ENCODE results near the gene AFAP1L1. TPM values are rescaled to one million over a fixed set of nuclear protein-coding genes. Genes with fewer than 3 reads are reported as not detected.

Gene AFAP1L1
- total RNA-seq, 2 donors from 2014 or later: 0.33 to 0.95 TPM

GRCh38 chr5:149301744-149302380 lies 30.2 kb downstream of the AFAP1L1 start:
- no peaks in the 10 kb centered on the region for H3K36me3 Mint-ChIP-seq
- ATAC-seq: no peak
- peaks cover 4 to 7% of the 10 kb centered on the region in 2 donors for H3K27me3 Mint-ChIP-seq
- DNase-seq (ENCODE audit: low spot score): no peak
- no peak overlapping the region for H3K27ac Mint-ChIP-seq
- no peak overlapping the region for H3K4me3 Mint-ChIP-seq
- H3K4me1 Mint-ChIP-seq (ENCODE audit: low read depth in 2 of 2): no peaks in the 10 kb centered on the region
- no peaks in the 10 kb centered on the region for H3K9me3 Mint-ChIP-seq

DNA sequence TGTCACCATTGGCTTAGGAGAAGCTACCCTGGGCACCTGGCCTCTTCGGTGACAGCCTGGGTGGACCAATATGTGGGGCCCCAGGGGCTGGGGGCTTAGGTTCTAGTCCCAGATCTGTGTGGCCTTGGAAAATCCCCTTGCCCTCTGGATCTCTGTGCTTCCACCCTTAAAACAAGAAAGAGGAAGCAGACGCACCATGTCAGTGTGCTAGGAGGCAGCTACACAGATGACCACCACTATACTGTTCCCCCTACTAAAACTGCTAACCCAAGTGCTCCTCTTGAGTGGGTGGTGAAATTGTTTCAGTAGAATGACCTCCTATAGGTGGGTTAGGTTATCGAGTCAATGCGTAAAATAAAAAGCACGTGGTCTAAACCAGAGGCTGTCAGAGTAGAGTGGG lies 31.0 kb downstream of the AFAP1L1 start:
- no peak overlapping the region for H3K27ac Mint-ChIP-seq
- H3K9me3 Mint-ChIP-seq: no peaks in the 10 kb centered on the region
- no peak overlapping the region for H3K4me3 Mint-ChIP-seq
- H3K27me3 Mint-ChIP-seq: peaks cover 4 to 7% of the 10 kb centered on the region in 2 donors
- DNase-seq (ENCODE audit: low spot score) (no peak), ATAC-seq (no peak)
- no peaks in the 10 kb centered on the region for H3K4me1 Mint-ChIP-seq (ENCODE audit: low read depth in 2 of 2)
- no peaks in the 10 kb centered on the region for H3K36me3 Mint-ChIP-seq

DNA sequence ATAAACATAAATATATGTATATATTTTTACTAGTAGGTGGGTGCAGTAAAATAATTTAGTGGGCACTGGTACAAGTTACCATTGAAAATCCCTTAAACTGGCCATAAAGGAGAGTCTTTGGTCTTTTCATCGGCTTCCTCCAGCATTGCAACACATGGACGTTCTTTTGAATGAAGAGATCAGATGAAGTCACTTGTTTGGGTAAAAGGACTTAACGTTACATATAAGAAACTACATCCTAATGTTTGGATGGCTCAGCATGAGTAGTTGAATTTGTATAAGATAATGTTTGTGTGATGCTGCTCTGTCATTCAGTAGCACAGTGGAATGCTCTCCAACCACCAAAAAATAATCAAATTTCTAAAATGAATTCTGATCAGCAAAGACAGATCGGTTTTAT lies 31.6 kb downstream of the AFAP1L1 start:
- H3K9me3 Mint-ChIP-seq: no peaks in the 10 kb centered on the region
- no peaks in the 10 kb centered on the region for H3K36me3 Mint-ChIP-seq
- ATAC-seq: no peak
- no peak for DNase-seq (ENCODE audit: low spot score)
- H3K4me1 Mint-ChIP-seq (ENCODE audit: low read depth in 2 of 2): no peaks in the 10 kb centered on the region
- H3K4me3 Mint-ChIP-seq: no peak overlapping the region
- no peak overlapping the region for H3K27ac Mint-ChIP-seq
- peaks cover 4 to 7% of the 10 kb centered on the region in 2 donors for H3K27me3 Mint-ChIP-seq

DNA sequence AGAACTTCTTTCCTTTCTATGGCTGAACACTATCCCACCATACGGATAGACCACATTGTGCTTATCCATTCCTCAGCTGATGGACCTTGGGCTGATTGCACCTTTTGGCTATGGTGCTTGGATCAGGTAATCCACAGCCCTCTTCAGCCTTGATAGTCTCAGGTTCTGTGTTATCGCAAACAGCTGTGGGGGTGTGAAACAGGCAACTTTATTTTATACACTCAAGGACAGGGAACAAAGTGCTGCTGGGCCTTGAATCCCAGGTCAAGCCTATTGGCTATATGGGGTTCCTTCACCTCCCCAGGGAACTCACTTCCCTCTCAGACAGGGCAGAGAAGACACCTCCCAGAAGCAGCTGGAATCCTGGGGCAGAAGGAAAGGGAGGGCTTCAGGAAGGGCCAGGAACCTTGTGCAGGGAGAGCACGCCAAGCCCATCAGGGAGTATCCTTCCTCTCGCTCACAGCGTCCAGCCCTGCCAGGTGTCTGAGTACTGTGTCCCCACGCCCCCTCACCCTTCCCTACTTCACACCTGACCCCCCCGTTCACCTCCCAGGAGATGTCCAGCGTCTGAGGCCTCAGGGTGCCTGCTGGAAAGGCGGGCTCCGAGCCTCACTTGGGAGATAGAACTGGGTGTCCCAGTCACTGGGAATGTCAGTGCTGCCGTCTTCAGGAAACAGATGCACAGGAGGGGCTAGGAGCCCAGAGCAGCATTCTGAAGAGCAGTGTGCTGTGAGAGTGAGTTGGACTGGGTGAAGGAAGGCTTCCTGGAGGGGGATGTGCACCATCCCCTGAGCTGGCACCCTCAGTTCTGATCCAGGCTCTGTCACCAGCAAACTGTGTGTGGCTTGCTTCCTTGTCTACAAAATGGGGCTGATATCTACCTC lies 32.8 kb downstream of the AFAP1L1 start:
- Mint-ChIP-seq H3K9me3 (no peaks in the 10 kb centered on the region), H3K4me1 (ENCODE audit: low read depth in 2 of 2) (no peaks in the 10 kb centered on the region), H3K27ac (no peak overlapping the region), H3K4me3 (no peak overlapping the region), H3K27me3 (peaks cover 4 to 7% of the 10 kb centered on the region in 2 donors), H3K36me3 (no peaks in the 10 kb centered on the region)
- DNase-seq (ENCODE audit: low spot score) (no peak), ATAC-seq (no peak)

DNA sequence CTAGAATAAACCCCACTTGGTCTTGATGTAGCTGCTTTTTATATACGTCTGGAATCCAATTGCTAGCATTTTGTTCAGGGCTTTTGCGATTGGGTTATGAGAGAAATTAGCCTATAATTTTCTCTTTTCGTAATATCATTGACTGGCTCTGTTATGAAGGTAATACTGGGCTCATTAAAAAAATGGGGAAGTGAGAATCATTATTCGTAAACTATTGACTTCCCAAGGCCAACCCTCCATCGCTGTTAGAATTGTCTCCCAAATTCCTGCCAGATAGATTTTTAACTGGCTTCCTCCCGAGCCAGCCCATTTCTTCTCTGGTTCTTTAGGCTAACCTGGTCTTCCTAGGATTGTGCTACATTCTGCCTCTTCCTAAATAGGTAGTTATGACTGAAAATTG lies 37.7 kb downstream of the AFAP1L1 start:
- DNase-seq (ENCODE audit: low spot score) (no peak), ATAC-seq (no peak)
- peaks cover 0 to 6% of the 10 kb centered on the region in 2 donors for H3K4me1 Mint-ChIP-seq (ENCODE audit: low read depth in 2 of 2)
- peaks cover 0 to 4% of the 10 kb centered on the region in 2 donors for H3K27me3 Mint-ChIP-seq
- H3K4me3 Mint-ChIP-seq: no peak overlapping the region
- H3K36me3 Mint-ChIP-seq: no peaks in the 10 kb centered on the region
- H3K9me3 Mint-ChIP-seq: no peaks in the 10 kb centered on the region
- H3K27ac Mint-ChIP-seq: no peak overlapping the region

- Mint-ChIP-seq H3K36me3 (no peaks in the 10 kb centered on the region), H3K4me1 (ENCODE audit: low read depth in 2 of 2) (peaks cover 0 to 6% of the 10 kb centered on the region in 2 donors), H3K27ac (no peak overlapping the region), H3K27me3 (peaks cover 0 to 4% of the 10 kb centered on the region in 2 donors), H3K4me3 (no peak overlapping the region), H3K9me3 (no peaks in the 10 kb centered on the region)
- ATAC-seq (no peak), DNase-seq (ENCODE audit: low spot score) (no peak)
Measured at GRCh38 chr5:149310488-149310887, 38.8 kb downstream of the AFAP1L1 start.

DNA sequence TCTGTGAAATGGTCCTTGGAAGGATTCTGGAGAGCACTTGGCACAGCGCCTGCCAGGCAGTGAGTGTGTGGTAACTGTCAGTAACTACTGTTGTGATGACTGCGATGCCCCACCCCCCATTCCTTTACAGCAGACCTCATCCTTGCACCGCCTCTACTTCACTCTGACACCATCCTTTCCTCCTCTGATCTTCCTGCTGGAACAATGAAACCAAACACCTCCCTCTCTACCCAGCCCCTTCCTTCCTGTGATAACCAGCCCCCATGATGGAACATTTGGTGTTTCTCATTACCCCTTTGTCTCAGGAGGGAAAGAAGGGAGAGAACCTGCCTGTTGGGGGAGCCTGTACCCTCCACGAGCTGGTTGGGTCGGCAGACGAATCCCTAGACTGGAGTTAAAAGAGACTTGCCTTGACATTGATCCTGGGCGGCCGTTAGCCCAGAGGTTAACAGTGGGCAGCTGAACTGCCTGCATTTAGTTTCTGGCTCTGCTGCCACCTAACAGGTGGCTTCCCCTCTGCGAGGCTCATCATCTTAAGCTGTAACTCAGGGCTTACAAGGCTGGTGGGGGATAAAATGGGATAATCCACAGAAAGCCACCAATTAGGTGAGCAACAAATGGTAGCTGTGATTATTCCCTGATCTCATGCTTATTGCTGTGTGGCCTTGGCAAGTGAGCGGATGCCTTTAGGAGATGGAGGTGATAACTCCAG lies 39.4 kb downstream of the AFAP1L1 start:
- no peak overlapping the region for H3K27ac Mint-ChIP-seq
- no peak overlapping the region for H3K4me3 Mint-ChIP-seq
- DNase-seq (ENCODE audit: low spot score) (no peak), ATAC-seq (no peak)
- H3K9me3 Mint-ChIP-seq: no peaks in the 10 kb centered on the region
- peaks cover 0 to 6% of the 10 kb centered on the region in 2 donors for H3K4me1 Mint-ChIP-seq (ENCODE audit: low read depth in 2 of 2)
- peaks cover 0 to 4% of the 10 kb centered on the region in 2 donors for H3K27me3 Mint-ChIP-seq
- no peaks in the 10 kb centered on the region for H3K36me3 Mint-ChIP-seq

DNA sequence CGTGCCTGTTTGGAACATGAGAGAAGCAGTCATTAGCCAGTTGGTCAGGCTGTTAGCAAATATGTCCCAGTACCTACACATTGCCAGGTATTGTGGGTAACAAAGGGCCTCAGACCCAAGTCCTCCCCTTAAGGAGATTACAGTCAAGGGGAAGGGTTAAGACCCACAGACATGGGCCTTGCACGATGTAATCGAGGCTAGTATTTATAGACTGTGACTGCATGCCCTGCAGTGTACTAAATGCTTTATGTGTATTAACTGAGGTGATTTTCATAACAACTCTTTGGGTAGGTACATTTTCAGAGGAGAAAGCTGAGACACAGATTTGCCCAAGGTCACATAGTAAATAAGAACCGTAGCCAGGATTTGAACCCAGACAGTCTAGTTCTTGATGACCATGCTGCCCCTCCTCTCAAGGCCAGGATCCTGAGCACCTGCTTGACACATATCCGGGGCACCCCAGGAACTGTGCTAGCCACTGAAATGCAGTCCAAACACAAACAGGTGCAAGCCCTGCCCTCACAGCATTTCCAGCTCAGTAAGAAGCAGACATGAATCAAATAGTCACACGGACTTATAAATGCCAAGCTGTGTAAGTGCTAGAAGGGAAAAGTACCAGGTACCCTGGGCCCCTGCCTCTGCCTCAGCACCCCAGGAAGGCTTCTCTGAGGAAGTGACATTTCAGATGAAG lies 41.6 kb downstream of the AFAP1L1 start:
- Mint-ChIP-seq H3K4me3 (no peak overlapping the region), H3K27me3 (peaks cover 0 to 4% of the 10 kb centered on the region in 2 donors), H3K4me1 (ENCODE audit: low read depth in 2 of 2) (peaks cover 0 to 6% of the 10 kb centered on the region in 2 donors), H3K36me3 (no peaks in the 10 kb centered on the region), H3K27ac (no peak overlapping the region), H3K9me3 (no peaks in the 10 kb centered on the region)
- ATAC-seq: no peak
- DNase-seq (ENCODE audit: low spot score): no peak

DNA sequence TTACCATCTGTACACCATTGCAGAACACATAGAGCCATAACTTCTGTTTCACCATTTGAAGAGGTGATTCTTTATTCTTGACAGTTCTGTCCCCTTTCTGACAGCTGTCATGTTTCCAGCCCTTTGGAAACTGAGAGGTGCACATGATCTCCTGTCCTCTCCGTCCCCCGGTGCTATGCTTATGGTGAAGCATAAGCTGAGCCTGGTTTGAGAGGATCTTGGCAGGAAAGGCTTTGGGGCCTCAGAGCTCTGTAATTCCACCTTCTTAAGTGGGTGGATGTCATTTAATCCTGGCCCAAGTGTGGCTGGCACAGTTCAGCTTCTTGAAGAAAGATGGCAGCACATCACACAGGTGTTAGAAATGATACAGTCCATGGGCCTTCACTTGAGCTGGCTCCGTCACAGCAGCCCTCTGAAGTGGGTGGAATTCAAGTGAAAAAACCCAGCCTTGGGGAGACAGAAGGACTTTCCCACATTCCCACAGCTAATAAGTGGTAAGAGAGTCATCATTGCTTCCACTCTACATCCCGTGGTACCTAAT lies 43.0 kb downstream of the AFAP1L1 start:
- Mint-ChIP-seq H3K4me1 (ENCODE audit: low read depth in 2 of 2) (peaks cover 0 to 6% of the 10 kb centered on the region in 2 donors), H3K27me3 (peaks cover 0 to 4% of the 10 kb centered on the region in 2 donors), H3K36me3 (no peaks in the 10 kb centered on the region), H3K27ac (no peak overlapping the region), H3K9me3 (no peaks in the 10 kb centered on the region), H3K4me3 (no peak overlapping the region)
- DNase-seq (ENCODE audit: low spot score): no peak
- ATAC-seq: no peak

DNA sequence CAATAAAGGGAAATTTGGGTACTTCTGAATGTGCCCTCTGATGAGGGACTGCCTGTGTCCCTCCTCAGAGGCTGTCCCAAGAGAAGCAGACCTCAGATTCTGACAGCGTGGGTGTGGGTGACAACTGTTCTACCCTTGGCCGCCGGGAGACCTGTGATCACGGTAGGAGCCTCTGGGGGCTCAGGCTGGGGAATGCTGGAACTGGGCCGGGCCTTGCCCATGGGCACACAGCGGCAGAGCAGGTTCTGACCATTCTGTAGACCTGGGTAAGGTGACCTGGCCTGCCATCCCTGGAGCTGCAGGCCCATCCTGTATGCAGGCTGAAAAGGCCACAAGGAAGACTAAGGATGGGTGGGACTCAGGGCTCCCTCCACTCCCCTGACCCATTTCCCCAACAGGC lies 44.1 kb downstream of the AFAP1L1 start:
- Mint-ChIP-seq H3K9me3 (no peaks in the 10 kb centered on the region), H3K27me3 (peaks cover 0 to 4% of the 10 kb centered on the region in 2 donors), H3K36me3 (no peaks in the 10 kb centered on the region), H3K27ac (no peak overlapping the region), H3K4me1 (ENCODE audit: low read depth in 2 of 2) (peaks cover 0 to 4% of the 10 kb centered on the region in 2 donors), H3K4me3 (no peak overlapping the region)
- ATAC-seq: no peak
- no peak for DNase-seq (ENCODE audit: low spot score)

DNA sequence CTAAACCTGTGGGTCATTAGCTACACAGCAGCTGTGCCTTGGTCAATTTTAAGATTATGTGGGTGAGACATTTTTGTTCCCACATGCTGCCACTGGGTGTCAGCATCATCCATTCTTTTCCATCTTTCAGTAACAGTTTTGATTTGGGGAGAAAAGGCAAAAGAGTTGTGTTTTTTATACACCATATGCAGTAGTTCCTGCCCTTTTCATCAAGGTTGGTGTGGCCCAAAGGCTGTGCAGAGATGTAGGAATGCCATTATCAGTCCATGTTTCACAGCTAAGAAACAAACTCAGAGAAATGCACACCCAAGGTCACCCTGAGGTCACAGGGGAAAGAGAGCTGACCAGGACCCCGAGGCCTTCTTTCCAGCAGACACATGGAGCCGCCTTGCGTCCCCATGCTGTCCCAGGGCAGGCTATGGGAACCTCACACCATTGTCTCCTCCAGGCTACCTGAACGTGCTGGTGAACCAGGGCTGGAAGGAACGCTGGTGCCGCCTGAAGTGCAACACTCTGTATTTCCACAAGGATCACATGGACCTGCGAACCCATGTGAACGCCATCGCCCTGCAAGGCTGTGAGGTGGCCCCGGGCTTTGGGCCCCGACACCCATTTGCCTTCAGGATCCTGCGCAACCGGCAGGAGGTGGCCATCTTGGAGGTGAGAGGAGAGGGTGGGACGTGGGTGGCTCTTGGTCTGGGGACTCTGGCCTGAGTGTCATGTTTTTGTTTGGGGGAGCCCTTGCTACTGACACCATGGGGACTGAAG lies 45.8 kb downstream of the AFAP1L1 start:
- H3K36me3 Mint-ChIP-seq: no peaks in the 10 kb centered on the region
- H3K27ac Mint-ChIP-seq: no peak overlapping the region
- no peak overlapping the region for H3K4me3 Mint-ChIP-seq
- H3K9me3 Mint-ChIP-seq: no peaks in the 10 kb centered on the region
- peaks cover 0 to 2% of the 10 kb centered on the region in 2 donors for H3K27me3 Mint-ChIP-seq
- no peak for DNase-seq (ENCODE audit: low spot score)
- ATAC-seq: no peak
- no peaks in the 10 kb centered on the region for H3K4me1 Mint-ChIP-seq (ENCODE audit: low read depth in 2 of 2)

- Mint-ChIP-seq H3K27me3 (no peaks in the 10 kb centered on the region), H3K27ac (no peak overlapping the region), H3K36me3 (no peaks in the 10 kb centered on the region), H3K9me3 (no peaks in the 10 kb centered on the region), H3K4me1 (ENCODE audit: low read depth in 2 of 2) (no peaks in the 10 kb centered on the region), H3K4me3 (no peak overlapping the region)
- no peak for DNase-seq (ENCODE audit: low spot score)
- no peak for ATAC-seq
Measured at GRCh38 chr5:149319174-149319573, 47.5 kb downstream of the AFAP1L1 start.

Data from natural killer cell treated with Interleukin-12 subunit alpha and Interleukin-12 subunit beta and Interleukin-15 and Interleukin-18, amount 100 ng/mL, for 72 hours (primary cell).